HG03097 (cell line): Measurements from ENCODE around the gene TMBIM1.

Source experiments
- ATAC-seq: cut with Tn5 transposase; IDR thresholded peaks from one replicate; pipeline ENCODE4 v1.9.1; 2021; ENCODE audit not compliant: unreplicated experiment, low FRiP score

Gene TMBIM1

GRCh38 chr2:218228366-218229090 lies 63.8 kb downstream of the TMBIM1 start:
- ATAC-seq = no peak

DNA sequence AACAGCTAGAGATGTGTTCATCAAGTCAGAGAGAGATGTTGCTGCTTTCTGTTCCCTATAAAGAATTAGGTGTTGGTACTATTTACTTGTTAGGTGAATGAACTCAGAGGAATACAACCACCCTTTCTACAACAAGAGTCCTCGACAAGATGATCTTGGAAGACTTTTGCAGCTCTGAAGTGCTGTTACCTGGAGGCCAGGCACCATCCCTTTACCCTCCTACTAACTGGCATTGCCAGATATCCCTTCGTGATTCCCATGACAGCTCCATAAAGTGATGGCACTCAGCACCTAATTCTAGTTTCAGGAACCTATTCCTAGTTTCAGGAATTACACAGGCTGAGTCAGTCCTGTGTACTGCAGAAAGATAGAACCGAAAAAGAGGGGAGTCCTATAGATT lies 65.4 kb downstream of the TMBIM1 start:
- no peak for ATAC-seq
